ENCODE results near the gene AFDN.

AFDN gene

GRCh38 chr6:168007592-168008338, 181.1 kb downstream of the AFDN start:
- H3K79me2 ChIP-seq (ENCODE audit: insufficient read depth, low read length) = no peaks in the 10 kb centered on the region
- no peaks in the 10 kb centered on the region for H4K20me1 ChIP-seq (ENCODE audit: insufficient read depth, low read length)
- no peak overlapping the region for H3K27ac ChIP-seq (ENCODE audit: low read length)
- DNase-seq = no peak
- H3K9ac ChIP-seq (ENCODE audit: low read depth, low read length) = no peak overlapping the region
- no peak overlapping the region for H3K4me2 ChIP-seq (ENCODE audit: insufficient read depth, low read length)
- no peak for TF ChIP-seq EZH2 (IDR thresholded peaks at IDR 0.05; ENCODE audit: borderline replicate concordance, low read depth, low read length, severe bottlenecking)
- TF ChIP-seq CTCF (IDR thresholded peaks at IDR 0.05; ENCODE audit: borderline replicate concordance, extremely low read depth, low read length, poor library complexity, severe bottlenecking) = no peak
- H3K4me1 ChIP-seq (ENCODE audit: insufficient read depth, low read length) = no peaks in the 10 kb centered on the region
- no peaks in the 10 kb centered on the region for H3K27me3 ChIP-seq (ENCODE audit: insufficient read depth, low read length, poor library complexity)
- no peaks in the 10 kb centered on the region for H3K36me3 ChIP-seq (ENCODE audit: insufficient read depth, low read length)
- no peak overlapping the region for H3K4me3 ChIP-seq (ENCODE audit: low read depth in 1 of 2, low read length in 2 of 2)
- no peak overlapping the region for H2AFZ ChIP-seq (ENCODE audit: low read depth, low read length)
- ATAC-seq (ENCODE audit: insufficient read depth, low read depth) = no peak
- H3K9me3 ChIP-seq (ENCODE audit: insufficient read depth, low read length, severe bottlenecking) = peaks cover 13% of the 10 kb centered on the region

GRCh38 chr6:168009331-168009730, 182.6 kb downstream of the AFDN start:
- Histone ChIP-seq H3K36me3 (ENCODE audit: insufficient read depth, low read length) (no peaks in the 10 kb centered on the region), H3K4me3 (ENCODE audit: low read depth in 1 of 2, low read length in 2 of 2) (no peak overlapping the region), H2AFZ (ENCODE audit: low read depth, low read length) (no peak overlapping the region), H4K20me1 (ENCODE audit: insufficient read depth, low read length) (no peaks in the 10 kb centered on the region), H3K9me3 (ENCODE audit: insufficient read depth, low read length, severe bottlenecking) (peaks cover 21% of the 10 kb centered on the region), H3K27me3 (ENCODE audit: insufficient read depth, low read length, poor library complexity) (no peaks in the 10 kb centered on the region), H3K79me2 (ENCODE audit: insufficient read depth, low read length) (no peaks in the 10 kb centered on the region), H3K9ac (ENCODE audit: low read depth, low read length) (no peak overlapping the region), H3K27ac (ENCODE audit: low read length) (no peak overlapping the region), H3K4me1 (ENCODE audit: insufficient read depth, low read length) (no peaks in the 10 kb centered on the region), H3K4me2 (ENCODE audit: insufficient read depth, low read length) (no peak overlapping the region)
- TF ChIP-seq EZH2 (IDR thresholded peaks at IDR 0.05; ENCODE audit: borderline replicate concordance, low read depth, low read length, severe bottlenecking) = no peak
- TF ChIP-seq CTCF (IDR thresholded peaks at IDR 0.05; ENCODE audit: borderline replicate concordance, extremely low read depth, low read length, poor library complexity, severe bottlenecking) = no peak
- no peak for ATAC-seq (ENCODE audit: insufficient read depth, low read depth)
- no peak for DNase-seq

- H3K27ac ChIP-seq (ENCODE audit: low read length) = no peak overlapping the region
- H4K20me1 ChIP-seq (ENCODE audit: insufficient read depth, low read length) = no peaks in the 10 kb centered on the region
- TF ChIP-seq EZH2 (IDR thresholded peaks at IDR 0.05; ENCODE audit: borderline replicate concordance, low read depth, low read length, severe bottlenecking) (no peak), CTCF (IDR thresholded peaks at IDR 0.05; ENCODE audit: borderline replicate concordance, extremely low read depth, low read length, poor library complexity, severe bottlenecking) (no peak)
Measured at GRCh38 chr6:168011291-168011690, 184.6 kb downstream of the AFDN start.

More at GRCh38 chr6:168011291-168011690, 184.6 kb downstream of the AFDN start:
- Histone ChIP-seq H3K9ac (ENCODE audit: low read depth, low read length) (no peak overlapping the region), H3K36me3 (ENCODE audit: insufficient read depth, low read length) (no peaks in the 10 kb centered on the region), H3K4me2 (ENCODE audit: insufficient read depth, low read length) (no peak overlapping the region), H3K9me3 (ENCODE audit: insufficient read depth, low read length, severe bottlenecking) (peaks cover 26% of the 10 kb centered on the region), H2AFZ (ENCODE audit: low read depth, low read length) (no peak overlapping the region), H3K79me2 (ENCODE audit: insufficient read depth, low read length) (no peaks in the 10 kb centered on the region), H3K27me3 (ENCODE audit: insufficient read depth, low read length, poor library complexity) (no peaks in the 10 kb centered on the region), H3K4me1 (ENCODE audit: insufficient read depth, low read length) (no peaks in the 10 kb centered on the region), H3K4me3 (ENCODE audit: low read depth in 1 of 2, low read length in 2 of 2) (no peak overlapping the region)
- ATAC-seq (ENCODE audit: insufficient read depth, low read depth) (no peak), DNase-seq (no peak)

Data from DND-41 (cell line).